Measurements from ENCODE around the gene ACBD4. TPM values are rescaled to one million over a fixed set of nuclear protein-coding genes. Genes with fewer than 3 reads are reported as not detected.
A peak's percentile ranks its signal among the peaks of the same experiment; 100 is the strongest.

Gene ACBD4
- total RNA-seq, 2 donors from 2014 or later, result 13.0 to 16.6 TPM

DNA sequence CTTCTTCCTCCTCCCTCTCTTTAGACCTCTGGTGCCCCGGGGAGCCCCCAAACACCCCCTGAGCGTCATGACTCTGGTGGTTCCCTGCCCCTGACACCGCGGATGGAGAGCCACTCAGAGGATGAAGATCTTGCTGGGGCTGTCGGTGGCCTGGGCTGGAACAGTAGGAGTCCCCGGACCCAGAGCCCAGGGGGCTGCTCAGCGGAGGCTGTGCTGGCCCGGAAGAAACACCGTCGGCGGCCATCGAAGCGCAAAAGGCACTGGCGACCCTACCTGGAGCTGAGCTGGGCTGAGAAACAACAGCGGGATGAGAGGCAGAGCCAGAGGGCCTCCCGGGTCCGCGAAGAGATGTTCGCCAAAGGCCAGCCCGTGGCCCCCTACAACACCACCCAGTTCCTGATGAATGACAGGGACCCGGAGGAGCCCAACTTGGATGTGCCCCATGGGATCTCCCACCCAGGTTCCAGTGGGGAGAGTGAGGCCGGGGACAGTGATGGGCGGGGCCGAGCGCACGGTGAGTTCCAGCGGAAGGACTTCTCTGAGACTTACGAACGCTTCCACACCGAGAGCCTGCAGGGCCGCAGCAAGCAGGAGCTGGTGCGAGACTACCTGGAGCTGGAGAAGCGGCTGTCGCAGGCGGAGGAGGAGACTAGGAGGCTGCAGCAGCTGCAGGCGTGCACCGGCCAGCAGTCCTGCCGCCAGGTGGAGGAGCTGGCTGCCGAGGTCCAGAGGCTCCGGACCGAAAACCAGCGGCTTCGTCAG, 33.7 kb downstream of the ACBD4 start:
- Histone ChIP-seq H3K27ac (no peak overlapping the region), H3K4me3 (no peak overlapping the region), H3K27me3 (no peaks in the 10 kb centered on the region), H3K9me3 (no peaks in the 10 kb centered on the region), H3K4me1 (peaks cover 11% of the 10 kb centered on the region), H3K9ac (ENCODE audit: low read depth in 2 of 2, low read length in 2 of 2) (no peak overlapping the region), H3K36me3 (no peaks in the 10 kb centered on the region)
- DNase-seq, result no peak
- TF ChIP-seq, protein P1, sequence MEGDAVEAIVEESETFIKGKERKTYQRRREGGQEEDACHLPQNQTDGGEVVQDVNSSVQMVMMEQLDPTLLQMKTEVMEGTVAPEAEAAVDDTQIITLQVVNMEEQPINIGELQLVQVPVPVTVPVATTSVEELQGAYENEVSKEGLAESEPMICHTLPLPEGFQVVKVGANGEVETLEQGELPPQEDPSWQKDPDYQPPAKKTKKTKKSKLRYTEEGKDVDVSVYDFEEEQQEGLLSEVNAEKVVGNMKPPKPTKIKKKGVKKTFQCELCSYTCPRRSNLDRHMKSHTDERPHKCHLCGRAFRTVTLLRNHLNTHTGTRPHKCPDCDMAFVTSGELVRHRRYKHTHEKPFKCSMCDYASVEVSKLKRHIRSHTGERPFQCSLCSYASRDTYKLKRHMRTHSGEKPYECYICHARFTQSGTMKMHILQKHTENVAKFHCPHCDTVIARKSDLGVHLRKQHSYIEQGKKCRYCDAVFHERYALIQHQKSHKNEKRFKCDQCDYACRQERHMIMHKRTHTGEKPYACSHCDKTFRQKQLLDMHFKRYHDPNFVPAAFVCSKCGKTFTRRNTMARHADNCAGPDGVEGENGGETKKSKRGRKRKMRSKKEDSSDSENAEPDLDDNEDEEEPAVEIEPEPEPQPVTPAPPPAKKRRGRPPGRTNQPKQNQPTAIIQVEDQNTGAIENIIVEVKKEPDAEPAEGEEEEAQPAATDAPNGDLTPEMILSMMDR (IDR thresholded peaks at IDR 0.05), result no peak
- intact Hi-C loops (cut with DNase I), result no loop called here

DNA sequence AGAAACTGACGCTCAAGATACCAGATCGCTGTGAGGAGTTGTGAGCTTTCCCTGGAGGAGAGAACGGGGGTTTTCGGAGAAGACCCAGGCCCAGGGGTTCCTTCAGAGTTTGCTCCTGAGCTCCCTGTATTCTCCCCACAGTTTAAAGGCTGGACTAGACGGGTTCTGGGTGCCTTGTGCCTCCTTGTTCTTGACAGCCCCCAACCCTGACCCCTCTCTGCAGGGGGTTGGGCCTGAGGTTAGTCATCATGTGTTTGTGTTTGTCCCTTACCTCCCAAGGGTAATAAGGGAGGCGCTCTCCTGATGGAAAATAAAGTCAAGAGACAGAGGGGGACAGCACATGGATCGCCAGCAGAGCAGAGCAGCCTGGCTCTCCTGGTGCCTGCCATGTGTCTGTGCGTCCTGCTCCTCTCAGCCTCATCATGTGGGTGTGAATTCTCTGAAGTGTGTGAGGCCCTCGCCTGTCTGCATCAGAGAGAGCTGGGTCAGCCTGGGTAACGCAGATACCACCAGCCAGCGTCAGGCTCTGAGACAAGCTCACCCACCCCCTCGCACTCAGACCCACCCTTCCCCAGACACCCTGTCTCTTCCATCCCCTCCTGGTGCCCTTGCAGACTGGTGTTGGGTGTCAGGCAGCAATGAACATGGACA, 34.9 kb downstream of the ACBD4 start:
- no peak overlapping the region for H3K4me3 ChIP-seq
- intact Hi-C loops (cut with DNase I), result no loop called here
- no peaks in the 10 kb centered on the region for H3K36me3 ChIP-seq
- H3K27ac ChIP-seq, result peak overlapping the region; percentile 70
- no peaks in the 10 kb centered on the region for H3K27me3 ChIP-seq
- peak overlapping the region in 1 of 2 donors; percentile 12 for H3K9ac ChIP-seq (ENCODE audit: low read depth in 2 of 2, low read length in 2 of 2)
- H3K4me1 ChIP-seq, result peaks cover 11% of the 10 kb centered on the region
- H3K9me3 ChIP-seq, result no peaks in the 10 kb centered on the region
- TF ChIP-seq, protein P1 (IDR thresholded peaks at IDR 0.05), result no peak
- no peak for DNase-seq

DNA sequence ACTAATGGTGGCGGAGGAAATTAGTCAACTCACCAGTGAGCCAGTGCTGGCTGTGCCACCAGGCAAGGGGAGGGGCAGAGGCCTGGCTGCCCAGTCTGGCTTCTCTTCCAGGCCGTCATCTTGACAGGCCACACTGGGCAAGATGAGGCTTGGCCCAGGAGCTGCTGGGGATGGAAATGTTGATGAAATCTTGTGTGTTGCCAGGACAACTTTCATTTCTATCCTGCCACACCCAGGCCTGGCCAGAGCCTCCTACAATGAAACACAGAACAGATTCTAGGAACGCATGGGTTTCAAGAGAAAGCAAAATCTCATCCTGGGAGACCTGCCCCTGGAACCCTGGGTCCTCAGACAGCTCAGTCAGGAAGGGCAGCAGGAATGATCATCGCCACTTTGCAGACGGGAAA, 35.4 kb downstream of the ACBD4 start:
- peak overlapping the region; percentile 67 to 84 for H3K9ac ChIP-seq (ENCODE audit: low read depth in 2 of 2, low read length in 2 of 2)
- H3K9me3 ChIP-seq, result no peaks in the 10 kb centered on the region
- intact Hi-C loops (cut with DNase I), result no loop called here
- H3K4me3 ChIP-seq, result no peak overlapping the region
- TF ChIP-seq, protein P1 (IDR thresholded peaks at IDR 0.05), result no peak
- no peaks in the 10 kb centered on the region for H3K36me3 ChIP-seq
- H3K27ac ChIP-seq, result peak overlapping the region; percentile 70
- H3K4me1 ChIP-seq, result peaks cover 13% of the 10 kb centered on the region
- peak; percentile 64 for DNase-seq
- no peaks in the 10 kb centered on the region for H3K27me3 ChIP-seq

DNA sequence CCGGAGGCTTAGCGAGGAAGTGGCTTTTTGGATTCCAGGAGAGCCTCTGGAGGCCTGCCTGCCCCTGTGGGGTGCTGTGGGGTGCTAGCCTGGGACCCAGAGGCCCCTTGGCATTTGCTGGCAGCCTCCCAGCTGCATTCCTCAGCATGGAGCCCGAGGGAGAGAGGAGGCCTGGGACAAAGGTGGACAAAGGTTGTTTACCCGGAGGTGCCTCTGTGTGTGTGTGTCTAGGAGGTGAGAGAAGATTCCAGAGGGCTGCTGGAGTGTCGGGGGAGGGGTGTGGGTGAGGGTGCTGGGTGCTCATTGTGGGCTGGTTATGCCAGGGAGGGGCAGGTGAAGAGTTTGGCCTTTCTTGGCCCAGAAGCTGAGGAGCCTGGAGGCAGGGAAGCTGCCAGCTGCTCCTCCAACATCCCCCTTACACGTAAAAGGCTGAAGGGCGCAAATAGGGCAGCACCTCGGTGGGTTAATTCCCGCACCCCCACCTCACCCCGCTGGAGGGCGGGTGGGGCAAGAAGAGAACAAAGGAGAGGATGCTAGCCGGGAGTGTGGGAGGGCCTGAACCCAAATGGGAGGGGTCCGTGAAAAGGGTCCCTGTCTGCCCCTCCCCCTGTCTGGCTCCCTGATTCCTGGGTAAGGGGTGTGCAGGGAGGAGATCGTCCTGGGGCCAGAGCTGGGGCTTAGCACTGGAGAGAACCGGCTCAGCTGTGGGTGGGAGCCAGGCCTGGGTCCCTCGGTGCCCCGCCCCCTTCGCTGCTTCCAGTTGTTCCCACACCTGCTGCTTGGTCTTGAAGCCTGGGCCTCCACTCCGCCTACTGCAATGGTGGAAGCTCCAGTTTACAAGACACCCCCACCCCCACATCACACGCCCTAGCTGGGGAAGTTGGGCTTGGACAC, 36.1 kb downstream of the ACBD4 start:
- peak; percentile 83 for DNase-seq
- Histone ChIP-seq H3K27ac (peak overlapping the region; percentile 70), H3K4me3 (no peak overlapping the region), H3K9ac (ENCODE audit: low read depth in 2 of 2, low read length in 2 of 2) (peak overlapping the region; percentile 67 to 84), H3K9me3 (no peaks in the 10 kb centered on the region), H3K36me3 (no peaks in the 10 kb centered on the region), H3K27me3 (no peaks in the 10 kb centered on the region), H3K4me1 (peaks cover 14% of the 10 kb centered on the region)
- intact Hi-C loops (cut with DNase I), result no loop called here
- TF ChIP-seq, protein P1 (IDR thresholded peaks at IDR 0.05), result no peak

DNA sequence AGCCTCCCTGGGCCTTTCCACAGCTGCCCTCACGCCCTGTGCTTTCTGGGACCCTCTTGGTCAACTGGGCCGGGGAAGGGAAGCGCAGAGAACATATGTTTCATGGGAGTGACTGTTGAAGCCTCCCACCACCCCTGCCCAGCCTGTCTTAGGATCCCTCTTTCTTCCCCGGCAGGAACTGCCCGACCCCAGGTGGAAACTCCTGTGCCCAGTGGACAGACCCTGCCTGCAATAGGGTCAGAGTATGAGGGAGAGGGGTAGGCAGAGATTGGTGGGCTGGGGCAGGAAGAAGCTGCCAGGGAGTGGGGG, 36.7 kb downstream of the ACBD4 start:
- intact Hi-C loops (cut with DNase I), result no loop called here
- Histone ChIP-seq H3K27me3 (no peaks in the 10 kb centered on the region), H3K36me3 (no peaks in the 10 kb centered on the region), H3K27ac (peak overlapping the region; percentile 70), H3K4me3 (no peak overlapping the region), H3K4me1 (peaks cover 14% of the 10 kb centered on the region), H3K9ac (ENCODE audit: low read depth in 2 of 2, low read length in 2 of 2) (peak overlapping the region; percentile 35 to 84), H3K9me3 (no peaks in the 10 kb centered on the region)
- no peak for DNase-seq
- TF ChIP-seq, protein P1 (IDR thresholded peaks at IDR 0.05), result no peak
